A172 (cell line): Measurements from ENCODE around the gene RIMS4. TPM values are rescaled to one million over a fixed set of nuclear protein-coding genes. Genes with fewer than 3 reads are reported as not detected.

Source experiments
- DNase-seq: peaks from one replicate; pipeline ENCODE4 v3.0.0-alpha.2; 2015; ENCODE audit warnings: low spot score
- total RNA-seq: library from RNA; depleted of rRNA; stranded (reverse); fragments of >200 nt; shearing (Covaris generic); gene quantifications from 2 replicates; pipeline ENCODE4 v1.2.3, GENCODE V29; 2014; rRNA removed

RIMS4 gene
- total RNA-seq = 0.02 TPM in 1 of 2 replicates, not detected in the other

- DNase-seq = no peak
Observed at GRCh38 chr20:44810391-44811149, at the start of gene RIMS4. Gene RIMS4, minus strand, starts transcription at chr20:44810546. Its CDS starts 275 bp downstream, at chr20:44810271.

GRCh38 chr20:44858606-44859360, 48.4 kb upstream of the RIMS4 start:
- DNase-seq = no peak

DNA sequence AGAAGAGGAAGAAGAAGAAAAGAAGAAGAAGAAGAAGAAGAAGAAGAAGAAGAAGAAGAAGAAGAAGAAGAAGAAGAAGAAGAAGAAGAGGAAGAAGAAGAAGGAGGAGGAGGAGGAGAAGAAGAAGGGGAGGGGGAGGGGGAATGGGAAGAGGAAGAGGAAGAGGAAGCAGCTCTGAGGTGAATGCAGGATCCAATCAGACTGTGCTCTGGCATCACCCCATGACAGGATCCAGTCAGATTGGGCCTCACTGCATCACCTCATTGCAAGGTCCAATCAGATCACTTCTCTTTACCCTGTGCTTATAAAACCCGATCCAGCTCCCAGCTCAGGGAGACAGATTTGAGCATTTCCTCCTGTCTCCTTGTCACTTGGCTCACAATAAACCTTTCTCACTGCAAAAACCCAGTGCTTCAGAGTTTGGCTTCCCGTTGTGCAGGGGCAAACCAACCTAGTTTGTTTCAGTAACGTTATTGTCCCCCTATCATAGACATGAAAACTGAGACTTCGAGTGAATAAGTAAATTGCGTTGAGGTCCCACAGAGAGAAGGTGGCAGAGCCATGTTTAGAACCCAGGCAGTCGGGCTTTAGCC, 46.6 kb upstream of the RIMS4 start:
- DNase-seq = peak; percentile 41

DNA sequence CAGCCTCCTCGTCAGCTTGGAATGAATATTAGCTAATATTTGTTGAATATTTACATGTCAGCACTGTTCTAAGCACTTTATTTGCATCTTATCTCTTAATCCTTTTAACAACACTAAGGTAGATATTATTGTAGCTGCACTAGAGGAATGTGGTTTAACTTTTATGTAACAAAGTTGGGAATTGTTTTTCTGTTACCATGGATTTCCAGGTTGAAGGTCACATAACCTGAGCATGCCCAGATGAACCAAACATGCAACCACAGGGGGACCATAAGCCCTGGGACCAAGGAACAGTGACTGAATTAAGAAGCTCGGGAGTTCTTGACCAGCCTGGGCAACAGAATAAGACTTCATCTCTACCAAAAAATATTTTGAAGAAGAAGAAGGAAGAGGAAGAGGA, 46.1 kb upstream of the RIMS4 start:
- no peak for DNase-seq

DNA sequence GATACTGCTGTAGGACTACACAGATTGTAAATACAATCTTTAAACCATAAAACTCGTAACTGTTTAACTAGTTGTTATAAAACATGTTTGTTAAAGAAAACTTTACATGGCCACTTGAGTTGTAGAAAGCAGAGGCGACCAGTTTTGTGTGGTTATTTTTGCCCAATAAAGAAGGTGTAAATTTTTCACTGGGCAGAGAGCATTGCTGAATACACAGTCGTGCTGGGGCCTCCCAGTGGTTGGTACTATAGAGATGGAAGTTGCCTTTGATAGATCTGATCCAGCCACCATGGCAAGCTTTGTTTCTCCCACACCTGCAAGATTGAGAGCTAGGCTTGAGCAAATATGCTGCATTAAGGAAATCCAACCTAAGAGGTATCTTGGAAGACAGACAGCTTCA, 41.2 kb upstream of the RIMS4 start:
- DNase-seq = no peak

- no peak for DNase-seq
Observed at GRCh38 chr20:44850837-44851236, 40.5 kb upstream of the RIMS4 start.

GRCh38 chr20:44850272-44850671, 39.9 kb upstream of the RIMS4 start:
- no peak for DNase-seq

DNA sequence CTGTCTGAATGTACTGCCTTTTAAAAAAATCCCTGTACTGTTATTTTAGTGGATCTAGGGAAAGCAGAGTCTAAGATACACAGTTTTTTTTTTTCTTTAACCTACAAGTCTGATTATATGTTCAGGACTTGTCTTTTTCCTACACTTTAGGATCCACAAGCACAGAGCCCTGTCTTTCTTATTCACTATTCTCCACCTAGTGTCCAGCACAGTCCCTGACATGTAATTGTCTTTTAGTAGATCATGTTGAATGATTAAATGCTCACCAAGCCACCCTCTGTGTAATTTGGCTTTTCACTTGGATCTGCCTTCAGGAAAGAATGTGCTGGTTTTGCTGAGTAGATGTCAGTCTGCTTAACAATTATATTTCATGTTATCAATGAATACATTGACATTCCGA, 39.4 kb upstream of the RIMS4 start:
- no peak for DNase-seq

- DNase-seq = no peak
Observed at GRCh38 chr20:44848254-44849015, 38.1 kb upstream of the RIMS4 start.

DNA sequence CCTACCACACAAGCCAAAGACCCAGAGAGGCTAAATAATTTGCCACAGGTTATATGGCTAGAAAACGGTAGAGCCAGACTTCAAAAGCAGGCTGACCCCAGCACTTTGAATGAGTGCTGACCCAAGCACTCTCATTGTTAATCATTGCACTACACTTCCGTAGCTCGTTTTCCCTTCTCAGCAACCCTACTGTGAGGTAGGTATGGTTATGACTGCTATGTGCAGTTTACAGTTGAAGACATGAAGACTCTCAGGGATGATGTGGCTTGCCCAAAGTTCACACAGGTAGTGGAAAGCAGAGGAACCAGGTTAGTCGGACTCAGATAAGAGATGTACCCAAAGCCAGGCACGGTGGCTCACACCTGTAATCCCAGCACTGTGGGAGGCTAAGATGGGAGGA, 33.5 kb upstream of the RIMS4 start:
- no peak for DNase-seq

- no peak for DNase-seq
Observed at GRCh38 chr20:44841955-44842354, 31.6 kb upstream of the RIMS4 start.

DNA sequence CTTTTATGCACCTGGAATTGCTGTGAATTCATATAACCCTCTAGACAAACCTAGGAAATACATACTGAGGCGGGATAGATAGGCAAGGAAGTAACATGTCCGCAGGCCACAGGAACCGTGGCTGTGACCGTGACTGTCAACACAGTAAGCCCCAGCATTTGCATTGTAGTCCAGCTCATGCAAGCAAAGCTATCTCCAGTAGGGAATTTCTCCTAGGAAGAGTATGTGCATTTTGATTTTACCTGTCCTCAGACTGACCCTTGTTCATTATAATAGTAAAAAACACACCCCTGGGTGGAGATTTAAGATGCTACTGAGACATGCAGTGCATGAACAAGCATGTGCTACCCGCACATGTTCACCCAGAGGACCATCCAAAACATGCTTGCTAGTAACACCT, 30.5 kb upstream of the RIMS4 start:
- no peak for DNase-seq

GRCh38 chr20:44839481-44839880, 29.1 kb upstream of the RIMS4 start:
- DNase-seq = no peak

DNA sequence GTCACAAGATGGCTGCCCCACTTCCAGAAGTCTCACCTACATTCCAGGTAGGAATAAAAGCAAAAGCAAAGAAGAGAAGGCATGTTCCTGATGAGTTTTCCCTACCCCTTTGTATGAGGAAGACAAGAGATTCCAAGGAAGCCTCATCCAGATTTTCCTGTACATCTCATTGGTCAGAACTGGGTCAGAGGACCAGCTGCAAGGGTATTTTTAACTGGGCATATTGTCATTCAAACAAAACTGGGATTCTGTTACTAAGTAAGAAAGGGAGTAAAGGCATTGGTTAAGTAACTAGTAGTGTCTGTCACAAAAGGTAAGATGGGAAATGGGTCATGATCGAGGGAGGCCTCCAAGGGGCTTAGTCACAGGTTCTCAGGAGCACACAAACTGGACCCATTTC, 28.2 kb upstream of the RIMS4 start:
- DNase-seq = no peak

DNA sequence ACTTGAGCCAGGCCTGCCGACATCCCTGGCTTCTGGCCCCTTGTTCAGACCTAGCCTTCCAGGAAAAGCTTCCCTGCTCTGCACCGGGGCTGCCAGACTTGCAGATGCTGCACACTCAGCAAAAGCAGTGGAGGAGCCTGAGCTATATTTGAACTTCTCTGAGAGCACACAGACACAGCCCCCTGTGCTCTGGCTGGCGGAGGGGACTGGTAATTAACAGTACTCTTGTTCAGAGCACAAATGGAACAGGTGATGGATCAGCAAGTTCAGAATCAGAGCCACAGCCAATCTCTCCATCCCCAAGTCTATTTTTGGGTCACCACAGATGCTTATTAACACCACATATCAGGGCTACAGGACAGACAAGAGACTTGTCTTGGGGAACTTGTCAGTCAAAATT, 27.6 kb upstream of the RIMS4 start:
- DNase-seq = no peak

- no peak for DNase-seq
Observed at GRCh38 chr20:44836601-44837120, 26.3 kb upstream of the RIMS4 start.

DNA sequence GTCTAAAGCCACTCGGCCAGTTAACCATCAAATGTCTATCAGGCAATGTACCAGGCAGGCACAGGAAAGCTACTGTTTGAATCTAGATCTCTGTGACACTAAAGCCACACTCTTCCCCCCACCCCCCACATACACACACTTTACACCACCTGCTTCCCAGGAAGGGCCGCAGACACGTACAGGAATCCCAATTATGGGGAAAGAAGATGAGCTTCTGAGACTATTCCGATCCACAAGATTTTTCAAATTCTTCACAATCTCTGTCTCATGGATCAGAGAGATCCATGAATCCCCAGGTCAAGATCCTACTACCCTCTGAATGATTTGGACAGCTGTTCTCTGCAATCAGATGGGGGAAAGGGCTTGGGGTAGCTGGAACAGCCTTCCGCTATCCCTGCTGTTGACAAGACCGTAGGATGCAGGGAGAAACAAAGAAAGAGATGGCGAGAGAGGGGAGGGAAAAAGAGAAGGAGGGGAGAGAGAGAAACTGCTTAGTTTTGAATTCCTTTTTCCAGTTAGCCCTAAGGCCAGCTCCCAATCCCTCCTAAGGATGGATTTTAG, 25.4 kb upstream of the RIMS4 start:
- DNase-seq = no peak

DNA sequence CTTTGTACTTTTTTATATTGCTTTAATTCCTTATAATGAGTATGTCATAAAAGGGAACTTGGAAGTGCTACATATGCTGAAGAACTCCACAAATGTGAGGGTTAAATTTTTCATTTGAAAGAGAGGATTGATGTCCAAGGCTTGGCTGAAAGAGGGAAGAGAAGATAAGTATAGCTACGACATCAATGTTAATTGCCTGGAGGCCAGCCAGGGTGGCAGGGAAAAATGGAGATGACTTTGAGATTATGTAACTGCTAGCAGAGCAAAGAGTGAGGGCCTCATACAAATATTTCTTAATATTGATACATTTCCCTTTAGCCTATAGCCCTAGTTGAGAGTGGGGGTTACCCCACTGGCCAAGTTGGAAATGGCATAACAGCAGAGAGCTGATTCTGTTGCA, 24.8 kb upstream of the RIMS4 start:
- no peak for DNase-seq

- no peak for DNase-seq
Observed at GRCh38 chr20:44834693-44835092, 24.3 kb upstream of the RIMS4 start.

GRCh38 chr20:44833437-44833836, 23.1 kb upstream of the RIMS4 start:
- DNase-seq = no peak

GRCh38 chr20:44832724-44833123, 22.4 kb upstream of the RIMS4 start:
- DNase-seq = peak; percentile 28

- no peak for DNase-seq
Observed at GRCh38 chr20:44830995-44831394, 20.6 kb upstream of the RIMS4 start.
